Left colon (tissue), 2 donors: ENCODE data around the gene SH3GL3. TPM values are rescaled to one million over a fixed set of nuclear protein-coding genes. Genes with fewer than 3 reads are reported as not detected.

Experiments used
- ATAC-seq: fragments of 200-7000 bp; cut with Tn5 transposase; one replicate; pipeline ENCODE4 v1.9.1; 2020; ENCODE audit warnings: mild to moderate bottlenecking, moderate library complexity
- DNase-seq, 2 donors: peaks; one replicate each; pipeline ENCODE4 v3.0.0-alpha.2; 2020
- intact Hi-C, 2 donors: fragments of 100-400 bp; cut with DNase I in 1 of 2; cut with micrococcal nuclease in 1 of 2; formaldehyde crosslinking; loops; one replicate each; pipeline versions ENCODE4 v1.11.2 to v1.14.0; 2022; cut with DNase I, micrococcal nuclease
- long read RNA-seq: library from polyadenylated mRNA; unstranded; transcript quantifications from one replicate; pipeline ENCODE4 v2.0.0, GENCODE V29; 2021
- total RNA-seq, 2 donors: library from RNA; stranded (reverse); fragmentation: NEBNext Ultra II Directional; extraction: Animal tissue kit (Norgen Biotek cat#: 25700); gene quantifications; one replicate each; pipeline ENCODE4 v1.2.1, GENCODE V29; 2021
- donor health status: DM: no; HTN: no; CAD: no.
- donor health status: DM: yes; HTN: yes; CAD: no.

SH3GL3 gene, protein sequence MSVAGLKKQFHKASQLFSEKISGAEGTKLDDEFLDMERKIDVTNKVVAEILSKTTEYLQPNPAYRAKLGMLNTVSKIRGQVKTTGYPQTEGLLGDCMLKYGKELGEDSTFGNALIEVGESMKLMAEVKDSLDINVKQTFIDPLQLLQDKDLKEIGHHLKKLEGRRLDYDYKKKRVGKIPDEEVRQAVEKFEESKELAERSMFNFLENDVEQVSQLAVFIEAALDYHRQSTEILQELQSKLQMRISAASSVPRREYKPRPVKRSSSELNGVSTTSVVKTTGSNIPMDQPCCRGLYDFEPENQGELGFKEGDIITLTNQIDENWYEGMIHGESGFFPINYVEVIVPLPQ
- total RNA-seq: under 1 TPM in 1 of 2 donors, not detected in 1; 0.14 TPM
- long read RNA-seq: 0 reads

DNA sequence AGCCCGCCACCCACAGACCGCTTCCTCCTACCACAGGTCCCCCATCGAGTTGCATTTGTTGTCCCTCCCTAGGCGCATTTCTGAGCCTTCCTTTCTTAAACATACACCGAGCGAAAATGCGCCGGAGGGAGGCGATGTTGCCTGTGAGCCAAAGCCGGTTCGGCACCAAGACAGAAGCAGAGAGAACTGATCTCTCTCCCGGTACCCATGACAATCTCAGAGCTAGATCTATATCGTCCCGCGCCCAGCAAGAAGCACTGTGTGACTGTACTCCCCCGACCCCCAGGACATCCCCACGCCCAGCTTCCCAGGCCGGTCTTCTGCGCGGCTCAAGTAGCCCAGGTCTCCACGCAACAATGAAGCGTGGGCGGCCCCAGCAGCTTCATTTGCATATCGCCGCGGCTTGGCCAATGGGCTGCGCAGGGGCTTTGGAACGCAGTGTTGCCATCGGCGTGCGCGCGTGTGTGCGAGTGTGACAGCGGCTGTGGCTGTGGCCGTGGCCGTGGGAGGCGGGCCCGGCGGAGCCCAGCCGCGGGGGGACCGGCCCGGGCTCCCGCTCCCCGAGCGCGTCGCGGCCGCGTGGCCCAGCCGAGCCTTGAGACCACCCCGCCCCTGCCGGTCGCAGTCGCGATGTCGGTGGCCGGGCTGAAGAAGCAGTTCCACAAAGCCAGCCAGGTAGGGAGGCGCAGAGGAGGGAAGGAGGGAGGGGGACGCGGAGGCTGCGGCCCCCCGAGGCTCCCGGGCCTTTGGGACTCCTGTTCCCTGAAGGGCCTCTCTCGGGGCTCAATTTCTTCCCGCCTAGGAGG lies at the start of gene SH3GL3:
Gene SH3GL3, plus strand, starts transcription at position 438 of the 806 bp plus-strand sequence. Its CDS starts 193 bp downstream, at position 631.
- intact Hi-C loops: no loop called here
- ATAC-seq: peak; percentile 94
- DNase-seq: peak; percentile 47 to 62

GRCh38 chr15:83398626-83399025 lies 48.5 kb upstream of the SH3GL3 start:
- DNase-seq (no peak), ATAC-seq (no peak)
- intact Hi-C loops: no loop called here

- no peak for DNase-seq
- intact Hi-C loops: no loop called here
- ATAC-seq: no peak
These were observed 43.0 kb upstream of the SH3GL3 start for GRCh38 chr15:83404121-83404520.

- ATAC-seq (no peak), DNase-seq (no peak)
- intact Hi-C loops: no loop called here
These were observed 36.6 kb upstream of the SH3GL3 start for GRCh38 chr15:83410532-83410931.

DNA sequence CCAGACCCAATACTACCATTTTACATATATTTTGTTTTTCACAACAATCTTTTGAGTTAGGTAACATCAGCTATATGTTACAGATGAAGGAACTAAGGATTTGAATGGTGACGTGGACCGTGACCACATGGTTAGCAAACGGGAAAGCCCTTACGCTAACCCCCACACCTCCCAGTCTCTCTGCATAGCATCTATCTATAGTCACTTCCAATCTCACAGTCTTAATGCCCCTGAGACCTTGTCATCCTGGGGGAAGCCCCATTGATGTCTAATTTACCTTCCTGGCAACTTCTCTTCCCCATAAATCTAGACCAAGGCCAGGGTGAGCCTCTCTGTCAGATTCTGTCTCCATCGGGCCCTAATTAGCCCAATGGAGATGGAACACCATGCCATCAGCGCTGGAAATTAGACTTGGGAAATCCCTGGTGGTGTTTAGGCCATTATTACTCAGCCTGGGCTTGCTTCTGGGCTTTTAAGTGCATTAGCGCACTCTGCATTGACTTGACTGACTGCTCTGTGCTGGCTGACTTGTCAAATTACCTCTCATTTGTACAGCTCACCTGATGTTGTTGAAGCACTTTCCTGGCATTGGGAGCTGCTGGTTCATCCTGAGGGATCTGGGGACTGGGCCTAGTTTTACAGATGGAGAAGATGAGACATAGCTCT lies 34.0 kb upstream of the SH3GL3 start:
- ATAC-seq (no peak), DNase-seq (no peak)
- intact Hi-C loops: no loop called here

DNA sequence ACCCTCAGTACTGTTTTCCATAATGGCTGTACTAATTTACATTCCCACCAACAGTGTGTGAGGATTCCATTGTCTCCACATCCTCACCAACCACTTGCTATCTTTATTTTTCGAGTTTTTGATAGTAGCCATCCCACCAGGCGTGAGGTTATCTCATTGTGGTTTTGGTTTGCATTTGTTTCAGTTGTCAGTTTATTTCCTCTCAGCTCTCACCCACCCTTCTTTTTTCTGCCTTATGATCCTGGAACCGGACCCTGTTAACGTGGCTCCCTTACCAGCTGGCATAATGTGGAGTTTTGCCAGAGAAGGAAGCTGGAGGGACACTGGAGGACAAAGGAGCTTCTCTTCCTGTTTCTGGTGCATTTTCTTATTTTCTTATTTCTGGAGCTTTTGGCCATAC lies 25.1 kb upstream of the SH3GL3 start:
- ATAC-seq (no peak), DNase-seq (no peak)
- intact Hi-C loops: no loop called here

GRCh38 chr15:83422541-83422940 lies 24.6 kb upstream of the SH3GL3 start:
- intact Hi-C loops: no loop called here
- no peak for ATAC-seq
- no peak for DNase-seq

GRCh38 chr15:83424101-83424500 lies 23.0 kb upstream of the SH3GL3 start:
- ATAC-seq: no peak
- intact Hi-C loops: no loop called here
- DNase-seq: no peak

- intact Hi-C loops: loop anchor here in 1 of 2 donors (10.0 kb wide), 1 partner anchor 186 kb away; no protein-coding TSS in a partner anchor
- DNase-seq: no peak
- ATAC-seq: no peak
These were observed 16.7 kb upstream of the SH3GL3 start for GRCh38 chr15:83430441-83430840.

GRCh38 chr15:83431521-83431920 lies 15.6 kb upstream of the SH3GL3 start:
- intact Hi-C loops: loop anchor here in 1 of 2 donors (10.0 kb wide), 1 partner anchor 187 kb away; no protein-coding TSS in a partner anchor
- DNase-seq: no peak
- ATAC-seq: no peak

- ATAC-seq (no peak), DNase-seq (no peak)
- intact Hi-C loops: loop anchor here (5.0 to 10.0 kb wide), 3 partner anchors 122 to 190 kb away; no protein-coding TSS in a partner anchor
These were observed 11.9 kb upstream of the SH3GL3 start for GRCh38 chr15:83435202-83435601.

DNA sequence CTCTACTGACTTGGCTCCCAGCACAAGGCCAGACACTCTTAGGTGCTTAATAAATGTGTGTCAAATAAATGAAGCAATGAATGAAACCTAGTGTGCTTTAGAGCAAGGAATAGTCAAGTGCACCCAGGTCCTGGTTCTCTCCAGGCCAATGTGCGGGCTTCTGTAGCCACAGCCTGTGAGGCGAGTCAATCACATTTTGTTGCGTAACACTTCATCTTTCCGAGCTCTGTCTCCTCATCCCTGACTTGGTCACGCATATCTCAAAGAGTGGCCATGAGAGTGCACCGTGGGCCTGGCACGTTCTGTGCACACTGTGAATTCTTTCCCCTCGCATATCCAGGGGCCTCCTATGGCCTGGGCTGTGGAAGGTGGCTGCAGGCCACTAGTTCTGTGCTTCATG lies 11.4 kb upstream of the SH3GL3 start:
- intact Hi-C loops: loop anchor here (5.0 to 10.0 kb wide), 3 partner anchors 122 to 191 kb away; no protein-coding TSS in a partner anchor
- ATAC-seq: no peak

GRCh38 chr15:83436513-83437158 lies 10.5 kb upstream of the SH3GL3 start:
- intact Hi-C loops: loop anchor here (5.0 to 10.0 kb wide), 3 partner anchors 121 to 192 kb away; no protein-coding TSS in a partner anchor
- ATAC-seq: no peak
- DNase-seq: no peak

More for the DNA sequence above, 11.4 kb upstream of the SH3GL3 start:
- no peak for DNase-seq

GRCh38 chr15:83443076-83443847 lies 3.9 kb upstream of the SH3GL3 start:
- intact Hi-C loops: no loop called here
- DNase-seq: no peak
- ATAC-seq: no peak

DNA sequence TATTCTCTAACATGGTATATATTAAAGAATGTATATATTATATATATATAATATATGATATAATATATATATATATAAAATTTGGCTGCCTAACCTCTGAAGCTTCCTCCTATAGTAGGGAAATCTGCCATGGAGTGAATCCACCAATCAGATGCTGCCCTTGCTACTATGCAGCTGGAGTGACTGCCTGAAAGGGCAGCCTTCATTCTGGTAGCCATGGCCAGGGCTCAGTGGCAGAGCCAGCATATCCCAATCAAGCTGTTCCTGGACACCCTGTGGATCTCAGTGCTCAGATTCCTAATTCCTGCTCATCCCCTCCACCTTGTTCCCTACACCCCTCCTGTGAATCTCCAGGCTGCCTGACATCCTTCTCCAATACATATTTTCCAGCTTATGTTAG lies 2.2 kb upstream of the SH3GL3 start:
- DNase-seq (no peak), ATAC-seq (no peak)
- intact Hi-C loops: no loop called here

DNA sequence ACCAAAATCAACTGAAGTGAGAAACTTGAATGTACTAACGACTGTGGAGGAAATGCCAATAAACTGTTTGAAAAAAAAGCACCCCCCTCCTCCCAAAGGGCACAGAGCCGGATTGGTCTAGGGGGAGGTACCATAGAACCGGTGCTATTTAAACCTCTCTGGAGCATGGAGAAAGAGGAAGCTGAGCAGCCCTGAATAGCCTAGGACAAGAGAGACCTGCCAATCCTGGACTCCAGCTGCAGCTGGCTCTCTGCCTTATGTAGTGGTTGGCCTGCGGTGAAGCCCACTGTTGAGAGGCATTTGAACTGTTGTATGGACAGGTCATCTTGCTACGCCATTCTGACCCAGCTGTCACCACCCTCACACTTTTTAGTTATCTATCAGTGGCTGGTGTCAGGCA lies 1.5 kb upstream of the SH3GL3 start:
- ATAC-seq (no peak), DNase-seq (no peak)
- intact Hi-C loops: no loop called here

DNA sequence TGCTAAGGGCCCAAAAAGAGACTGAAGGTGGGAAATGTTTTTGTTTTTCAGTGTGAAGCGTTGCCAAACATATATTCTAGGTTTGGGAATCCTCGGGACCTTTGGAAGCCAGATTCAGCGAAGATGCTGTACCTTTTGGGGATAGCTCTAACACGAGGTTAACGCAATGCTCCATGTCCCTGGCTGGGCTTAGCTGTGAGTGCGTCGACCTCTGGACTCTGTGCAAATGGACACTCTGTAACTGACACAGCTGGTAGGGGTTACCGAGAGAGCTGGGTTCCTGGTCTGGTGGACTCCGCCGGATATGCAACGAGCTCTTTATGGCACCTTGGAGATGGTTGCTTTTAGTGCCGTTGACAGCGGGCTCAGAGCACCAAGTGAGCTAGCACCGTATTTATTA lies 724 bp upstream of the SH3GL3 start:
- no peak for DNase-seq
- intact Hi-C loops: no loop called here
- no peak for ATAC-seq

DNA sequence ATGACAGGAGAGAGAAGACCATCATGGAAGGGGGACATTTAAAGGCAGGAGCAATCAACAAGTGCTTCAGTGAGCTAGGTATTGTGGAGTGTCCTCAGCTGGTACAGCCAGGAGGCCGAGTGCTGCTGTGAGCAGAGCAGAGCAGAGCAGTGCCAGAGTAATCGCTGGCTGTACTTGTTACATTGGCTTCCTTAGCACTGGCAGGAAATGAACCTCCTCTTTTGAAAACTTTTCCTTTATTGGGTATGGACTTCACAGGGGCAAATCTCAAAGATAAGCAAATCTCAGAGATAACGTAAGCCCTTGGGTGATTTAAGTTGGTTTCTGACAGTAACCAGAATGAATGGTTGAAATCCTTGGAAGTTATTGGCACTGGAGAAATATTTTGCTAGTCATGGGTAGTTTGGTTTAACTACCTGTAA lies 2.1 kb downstream of the SH3GL3 start:
- ATAC-seq: no peak
- intact Hi-C loops: no loop called here

More for the DNA sequence above, 2.1 kb downstream of the SH3GL3 start:
- DNase-seq: no peak
